Measurements from ENCODE around the gene CMC4. TPM values are rescaled to one million over a fixed set of nuclear protein-coding genes. Genes with fewer than 3 reads are reported as not detected.

CMC4 gene
- total RNA-seq, 1 donor from 2014 or later: 6.9 TPM

GRCh38 chrX:155035688-155036087, 35.2 kb downstream of the CMC4 start:
- no peaks in the 10 kb centered on the region for H3K27me3 ChIP-seq (ENCODE audit: low read depth)
- no peaks in the 10 kb centered on the region for H3K9me3 ChIP-seq
- H3K4me3 ChIP-seq: no peak overlapping the region
- H3K27ac ChIP-seq: no peak overlapping the region
- intact Hi-C loops (cut with DNase I): loop anchor here (10.0 kb wide), 1 partner anchor 51 kb away; no protein-coding TSS in a partner anchor
- H3K4me1 ChIP-seq: no peaks in the 10 kb centered on the region
- no peak for DNase-seq
- TF ChIP-seq, protein P1, sequence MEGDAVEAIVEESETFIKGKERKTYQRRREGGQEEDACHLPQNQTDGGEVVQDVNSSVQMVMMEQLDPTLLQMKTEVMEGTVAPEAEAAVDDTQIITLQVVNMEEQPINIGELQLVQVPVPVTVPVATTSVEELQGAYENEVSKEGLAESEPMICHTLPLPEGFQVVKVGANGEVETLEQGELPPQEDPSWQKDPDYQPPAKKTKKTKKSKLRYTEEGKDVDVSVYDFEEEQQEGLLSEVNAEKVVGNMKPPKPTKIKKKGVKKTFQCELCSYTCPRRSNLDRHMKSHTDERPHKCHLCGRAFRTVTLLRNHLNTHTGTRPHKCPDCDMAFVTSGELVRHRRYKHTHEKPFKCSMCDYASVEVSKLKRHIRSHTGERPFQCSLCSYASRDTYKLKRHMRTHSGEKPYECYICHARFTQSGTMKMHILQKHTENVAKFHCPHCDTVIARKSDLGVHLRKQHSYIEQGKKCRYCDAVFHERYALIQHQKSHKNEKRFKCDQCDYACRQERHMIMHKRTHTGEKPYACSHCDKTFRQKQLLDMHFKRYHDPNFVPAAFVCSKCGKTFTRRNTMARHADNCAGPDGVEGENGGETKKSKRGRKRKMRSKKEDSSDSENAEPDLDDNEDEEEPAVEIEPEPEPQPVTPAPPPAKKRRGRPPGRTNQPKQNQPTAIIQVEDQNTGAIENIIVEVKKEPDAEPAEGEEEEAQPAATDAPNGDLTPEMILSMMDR (IDR thresholded peaks at IDR 0.05): no peak
- H3K36me3 ChIP-seq: peaks cover 23% of the 10 kb centered on the region
- no peak for ATAC-seq

DNA sequence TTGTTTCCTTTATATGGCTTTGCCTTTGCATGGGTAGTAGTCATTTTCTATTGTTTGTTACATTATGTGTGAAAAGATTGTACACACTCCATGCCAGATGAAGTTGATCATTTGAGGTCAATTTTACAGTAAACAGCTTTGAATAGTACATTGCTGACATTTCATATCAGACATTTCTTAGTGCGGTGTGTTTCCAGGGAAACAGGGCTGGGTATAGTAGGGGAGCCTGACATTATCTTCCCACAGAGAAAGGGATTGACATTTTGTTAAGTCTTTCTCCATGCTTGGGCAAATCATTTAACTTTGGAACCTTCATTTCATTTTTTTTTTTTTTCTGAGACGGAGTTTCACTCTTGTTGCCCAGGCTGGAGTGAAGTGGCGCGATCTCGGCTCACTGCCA, 39.3 kb downstream of the CMC4 start:
- Histone ChIP-seq H3K27ac (no peak overlapping the region), H3K4me1 (peaks cover 8% of the 10 kb centered on the region), H3K36me3 (peaks cover 23% of the 10 kb centered on the region), H3K4me3 (no peak overlapping the region), H3K9me3 (no peaks in the 10 kb centered on the region), H3K27me3 (ENCODE audit: low read depth) (no peaks in the 10 kb centered on the region)
- DNase-seq (no peak), ATAC-seq (no peak)
- intact Hi-C loops (cut with DNase I): loop anchor here (10.0 kb wide), 1 partner anchor 47 kb away; no protein-coding TSS in a partner anchor
- TF ChIP-seq, protein P1 (IDR thresholded peaks at IDR 0.05): no peak

GRCh38 chrX:155028877-155029291, 42.1 kb downstream of the CMC4 start:
- Histone ChIP-seq H3K9me3 (no peaks in the 10 kb centered on the region), H3K4me3 (no peak overlapping the region), H3K36me3 (peaks cover 7% of the 10 kb centered on the region), H3K4me1 (peaks cover 8% of the 10 kb centered on the region), H3K27ac (no peak overlapping the region), H3K27me3 (ENCODE audit: low read depth) (no peaks in the 10 kb centered on the region)
- TF ChIP-seq, protein P1 (IDR thresholded peaks at IDR 0.05): no peak
- ATAC-seq: no peak
- intact Hi-C loops (cut with DNase I): no loop called here
- no peak for DNase-seq

- H3K27me3 ChIP-seq (ENCODE audit: low read depth): no peaks in the 10 kb centered on the region
- DNase-seq: no peak
- TF ChIP-seq, protein P1 (IDR thresholded peaks at IDR 0.05): no peak
- H3K4me1 ChIP-seq: peaks cover 8% of the 10 kb centered on the region
- intact Hi-C loops (cut with DNase I): no loop called here
- peak overlapping the region; percentile 98 for H3K27ac ChIP-seq
- no peak for ATAC-seq
- no peaks in the 10 kb centered on the region for H3K9me3 ChIP-seq
- H3K4me3 ChIP-seq: peak overlapping the region; percentile 61
- no peaks in the 10 kb centered on the region for H3K36me3 ChIP-seq
These were observed 42.8 kb downstream of the CMC4 start for GRCh38 chrX:155028129-155028528.

- DNase-seq (no peak), ATAC-seq (peak; percentile 25 to 46)
- Histone ChIP-seq H3K27me3 (ENCODE audit: low read depth) (no peaks in the 10 kb centered on the region), H3K27ac (peak overlapping the region; percentile 98), H3K4me3 (peak overlapping the region; percentile 61), H3K9me3 (no peaks in the 10 kb centered on the region), H3K4me1 (peaks cover 8% of the 10 kb centered on the region), H3K36me3 (no peaks in the 10 kb centered on the region)
- TF ChIP-seq, protein P1 (IDR thresholded peaks at IDR 0.05): no peak
- intact Hi-C loops (cut with DNase I): no loop called here
These were observed 43.3 kb downstream of the CMC4 start for GRCh38 chrX:155027509-155028066.

Measured in lower lobe of right lung (tissue), 2 donors.